Erythroblast (primary cell): ENCODE data around the gene SPEF2.
A peak's percentile ranks its signal among the peaks of the same experiment; 100 is the strongest.

ENCODE experiments used
- DNase-seq, 2 experiments: peaks; one replicate each; lab custom pipeline; 2025; lab: John Stamatoyannopoulos, UW
- GATA1 ChIP-seq: IDR thresholded peaks from 2 replicates; pipeline ENCODE4 v1.6.1; 2011; ENCODE audit warnings: low read depth, mild to moderate bottlenecking, control low read depth, low read length, moderate library complexity
- POLR2A ChIP-seq: IDR thresholded peaks from 2 replicates; pipeline ENCODE4 v1.6.1; 2011; ENCODE audit warnings: mild to moderate bottlenecking, low read length

Gene SPEF2

DNA sequence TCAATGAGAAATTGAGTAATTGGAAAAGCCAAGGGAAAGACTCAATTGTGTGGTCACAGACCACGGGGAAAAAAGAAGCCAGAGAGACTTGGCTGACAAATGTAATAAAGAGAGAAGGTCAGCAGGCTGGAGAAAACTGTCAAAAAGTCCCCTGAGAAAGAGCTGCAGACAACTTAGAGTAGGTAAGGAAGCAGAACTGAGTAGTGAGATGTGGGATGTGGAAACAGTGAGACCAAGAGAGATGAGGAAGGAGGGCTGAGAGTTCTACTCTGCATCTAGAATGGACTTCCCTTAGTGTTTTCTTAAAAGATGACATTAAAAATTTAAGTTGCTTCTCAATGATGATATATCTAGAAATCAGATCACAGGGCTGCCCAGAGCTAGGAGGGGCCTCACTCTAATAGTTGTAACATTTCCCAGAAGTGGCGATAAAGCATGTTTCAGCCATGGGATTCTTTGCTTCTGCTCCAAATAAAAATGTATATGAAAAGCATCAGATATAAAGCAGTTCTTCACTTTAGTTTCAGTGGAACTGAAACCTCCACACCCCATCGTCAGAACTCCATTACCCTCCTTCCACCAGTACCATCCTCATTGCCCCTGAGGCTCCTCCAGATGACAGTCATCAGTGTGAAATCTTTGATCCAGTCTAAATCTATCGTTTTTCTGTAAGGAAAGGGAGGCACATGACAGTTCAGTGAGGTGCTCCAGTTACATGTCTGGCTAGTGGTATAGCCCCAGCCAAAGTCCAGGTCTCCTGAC is 80.6 kb downstream of the SPEF2 start:
- no peak for TF ChIP-seq POLR2A
- no peak for TF ChIP-seq GATA1
- DNase-seq, result no peak

DNA sequence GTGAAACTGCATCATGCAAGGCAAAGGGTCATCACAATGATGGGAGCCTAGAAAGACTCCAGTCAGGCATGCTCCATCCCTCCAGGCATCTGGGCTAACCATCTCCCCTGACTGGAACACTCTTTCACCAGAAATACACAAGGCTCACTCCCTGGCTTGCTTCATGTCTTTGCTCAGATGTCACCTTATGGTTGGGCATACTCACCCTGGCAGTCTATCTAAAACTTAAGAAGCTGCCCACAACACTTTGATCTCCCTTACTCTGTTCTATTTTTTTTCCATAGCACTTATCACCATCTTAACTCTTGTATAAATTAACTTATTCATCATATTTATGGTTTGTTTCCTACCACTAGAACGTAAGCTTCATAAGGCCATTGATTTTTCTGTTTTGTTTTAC is 90.0 kb downstream of the SPEF2 start:
- DNase-seq, result no peak

DNA sequence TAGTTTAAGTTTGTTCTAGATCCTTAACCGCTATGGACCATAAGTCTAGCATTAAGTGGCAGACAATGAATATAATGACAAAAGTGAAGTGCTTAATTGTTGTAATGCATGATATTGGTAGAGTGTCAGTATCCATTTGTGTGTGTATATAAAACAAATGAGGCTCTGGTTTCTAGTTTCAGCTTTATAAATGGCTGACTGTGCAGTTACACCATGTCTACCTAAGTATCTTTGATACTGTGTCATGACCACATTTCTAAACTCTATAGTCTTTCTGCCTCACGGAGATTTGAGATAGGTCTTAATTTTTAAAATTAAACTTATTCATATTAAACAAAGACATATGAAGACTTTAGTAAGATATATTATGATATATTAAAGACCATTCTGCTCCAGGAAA is 92.0 kb downstream of the SPEF2 start:
- TF ChIP-seq POLR2A (no peak), GATA1 (no peak)

More for the DNA sequence above, 90.0 kb downstream of the SPEF2 start:
- no peak for TF ChIP-seq POLR2A

DNA sequence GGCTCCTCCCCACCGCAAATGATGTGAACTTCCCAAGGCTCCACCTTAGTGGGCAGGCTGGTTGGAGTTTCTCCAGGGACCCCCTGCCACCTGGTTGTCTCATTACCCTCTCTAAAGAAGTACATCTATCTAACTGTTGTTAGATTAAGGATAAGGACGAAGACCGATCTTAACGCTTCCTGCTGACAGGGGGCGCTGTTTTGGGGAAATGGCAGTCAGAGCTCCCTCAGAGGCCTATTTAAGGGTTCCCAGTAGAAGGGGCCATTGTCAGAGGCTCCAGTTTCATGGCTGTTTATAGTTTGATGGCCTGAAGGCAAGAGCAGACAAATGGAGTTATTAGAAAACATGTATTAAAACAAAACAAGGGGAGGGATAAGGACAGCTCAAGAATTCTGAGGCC is 100.1 kb downstream of the SPEF2 start:
- TF ChIP-seq GATA1 (no peak), POLR2A (no peak)
- DNase-seq, result peak in 1 of 2 experiments; percentile 13

More for the DNA sequence above, 92.0 kb downstream of the SPEF2 start:
- no peak for DNase-seq

DNA sequence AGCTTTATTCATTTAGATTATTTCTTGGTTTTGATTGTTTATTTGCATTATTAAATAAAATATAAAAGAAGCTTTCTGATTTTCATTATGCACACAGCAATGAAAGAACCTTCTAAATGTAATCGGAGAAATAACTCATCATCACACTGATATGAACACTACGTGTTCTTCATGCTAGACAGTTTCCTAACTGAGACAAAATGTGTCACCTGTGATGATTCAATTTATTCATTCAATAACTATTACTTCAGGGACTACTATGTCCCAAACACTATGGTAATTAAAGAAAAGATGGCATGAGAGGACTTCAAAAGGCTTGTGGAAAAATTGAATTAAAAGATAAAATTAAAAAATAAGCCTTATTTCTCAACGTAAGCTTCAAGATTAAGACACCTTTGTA is 118.1 kb downstream of the SPEF2 start:
- DNase-seq, result no peak
- TF ChIP-seq POLR2A (no peak), GATA1 (no peak)

DNA sequence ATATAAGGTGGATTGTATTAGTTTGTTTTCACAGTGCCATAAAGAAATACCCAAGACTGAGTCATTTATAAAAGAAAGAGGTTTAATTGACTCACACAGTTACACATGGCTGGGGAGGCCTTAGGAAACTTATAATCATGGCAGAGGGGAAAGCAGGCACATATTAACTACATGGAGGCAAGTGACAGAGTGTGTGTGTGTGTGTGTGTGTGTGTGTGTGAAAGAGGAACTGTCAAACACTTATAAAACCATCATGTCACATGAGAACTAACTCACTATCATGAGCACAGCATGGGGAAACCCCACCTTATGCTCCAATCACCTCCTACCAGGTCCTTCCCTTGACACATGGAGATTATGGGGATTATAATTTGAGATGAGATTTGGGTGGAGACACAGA is 118.6 kb downstream of the SPEF2 start:
- TF ChIP-seq POLR2A (no peak), GATA1 (no peak)
- no peak for DNase-seq

DNA sequence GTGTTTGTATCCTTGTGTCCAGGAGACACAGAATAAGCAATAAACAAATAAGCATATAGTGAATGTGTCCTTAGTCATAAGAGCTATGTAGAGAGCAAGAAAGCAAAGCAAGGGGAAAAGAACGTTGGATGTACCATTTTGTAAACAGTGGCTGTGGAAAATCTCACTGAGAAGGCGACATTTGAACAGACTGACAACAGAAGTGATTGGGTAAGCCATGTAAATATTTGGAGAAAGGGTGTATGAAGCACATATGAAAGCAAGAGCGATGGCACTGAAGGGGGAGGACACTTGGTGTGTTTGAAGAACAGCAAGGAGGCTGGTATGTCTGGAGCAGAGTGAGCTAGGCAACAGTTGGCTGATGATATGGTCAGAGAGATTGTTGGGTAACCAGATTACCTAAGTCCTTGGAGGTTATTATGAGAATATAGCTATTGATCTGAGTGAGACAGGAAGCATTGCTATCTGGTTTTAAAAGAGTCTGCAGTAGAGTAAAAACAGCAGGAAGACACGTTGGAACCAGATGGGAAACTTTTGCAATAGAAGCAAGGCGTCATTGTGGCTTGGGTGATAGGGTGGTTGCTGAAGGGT is 123.6 kb downstream of the SPEF2 start:
- TF ChIP-seq GATA1 (no peak), POLR2A (no peak)
- no peak for DNase-seq

DNA sequence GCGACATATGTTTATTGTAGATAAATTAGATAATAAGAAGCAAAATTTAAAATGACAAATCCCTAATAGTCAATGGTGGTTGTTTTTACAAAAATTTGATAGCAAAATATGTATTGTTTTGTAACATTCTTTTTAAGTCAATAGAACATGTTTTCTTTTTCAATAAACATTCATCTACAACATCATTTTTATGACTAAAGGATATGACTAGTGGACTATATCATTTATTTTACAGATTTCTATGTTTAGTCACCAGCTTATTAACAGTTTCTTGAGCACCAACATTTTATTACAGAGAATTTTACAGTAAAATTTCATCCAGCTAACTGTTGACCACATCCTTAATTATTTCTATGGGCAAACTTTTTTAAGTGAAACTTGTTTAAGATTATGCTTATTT is 124.3 kb downstream of the SPEF2 start:
- TF ChIP-seq GATA1, result no peak
- no peak for TF ChIP-seq POLR2A
- no peak for DNase-seq

DNA sequence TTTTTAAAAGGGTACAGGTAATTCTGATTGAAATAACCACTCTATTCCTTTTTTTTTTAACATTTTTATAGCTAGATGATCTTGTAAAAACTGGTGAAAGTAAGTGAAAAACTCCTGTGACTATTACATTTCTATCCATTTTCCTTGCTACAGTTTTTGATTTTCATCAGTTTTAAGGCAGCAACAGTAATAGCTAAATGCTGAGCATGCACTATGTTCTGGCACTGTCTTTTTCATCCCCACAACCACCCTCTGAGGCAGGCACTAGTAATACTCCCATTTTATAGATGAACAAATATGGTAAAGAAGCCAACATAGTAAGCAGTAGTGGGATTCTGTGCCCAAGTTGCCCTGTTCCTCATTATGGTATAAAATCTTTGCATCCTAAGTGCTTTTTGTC is 126.0 kb downstream of the SPEF2 start:
- TF ChIP-seq POLR2A (no peak), GATA1 (no peak)
- no peak for DNase-seq

DNA sequence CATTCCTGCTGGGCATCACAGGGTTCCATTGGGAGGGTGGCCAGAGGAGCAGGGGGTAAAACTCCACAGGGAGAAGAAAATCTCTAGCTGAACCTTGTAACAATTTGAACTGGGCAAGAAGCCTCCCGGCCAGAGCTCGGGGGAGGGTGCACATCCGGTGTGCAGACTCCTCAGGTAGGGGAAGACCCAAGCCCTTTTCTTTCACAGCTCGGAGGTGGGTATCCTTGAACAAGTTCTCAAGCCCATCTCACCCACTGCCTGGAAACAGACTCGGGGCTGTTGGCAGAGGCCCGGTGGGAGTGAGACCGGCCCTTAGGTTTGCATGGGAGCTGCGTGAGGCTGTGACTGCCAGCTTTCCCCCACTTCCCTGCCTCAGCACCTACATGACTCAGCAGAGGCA is 127.5 kb downstream of the SPEF2 start:
- no peak for TF ChIP-seq GATA1
- TF ChIP-seq POLR2A, result no peak
- no peak for DNase-seq

DNA sequence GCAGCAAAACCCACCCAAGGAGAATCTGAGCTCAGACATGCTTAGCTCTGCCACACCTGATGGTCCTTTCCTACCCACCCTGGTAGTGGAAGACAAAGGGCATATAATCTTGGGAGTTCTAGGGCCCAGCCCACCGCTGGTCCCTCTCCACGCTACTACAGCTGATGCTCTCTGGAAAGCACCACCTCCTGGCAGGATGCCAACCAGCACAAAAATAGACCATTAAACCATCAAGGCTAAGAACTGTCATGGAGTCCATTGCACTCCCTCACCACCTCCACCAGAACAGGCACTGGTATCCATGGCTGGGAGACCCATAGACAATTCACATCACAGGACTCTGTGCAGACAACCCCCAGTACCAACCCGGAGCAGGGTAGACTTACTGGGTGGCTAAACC is 128.0 kb downstream of the SPEF2 start:
- TF ChIP-seq GATA1, result no peak
- no peak for TF ChIP-seq POLR2A

DNA sequence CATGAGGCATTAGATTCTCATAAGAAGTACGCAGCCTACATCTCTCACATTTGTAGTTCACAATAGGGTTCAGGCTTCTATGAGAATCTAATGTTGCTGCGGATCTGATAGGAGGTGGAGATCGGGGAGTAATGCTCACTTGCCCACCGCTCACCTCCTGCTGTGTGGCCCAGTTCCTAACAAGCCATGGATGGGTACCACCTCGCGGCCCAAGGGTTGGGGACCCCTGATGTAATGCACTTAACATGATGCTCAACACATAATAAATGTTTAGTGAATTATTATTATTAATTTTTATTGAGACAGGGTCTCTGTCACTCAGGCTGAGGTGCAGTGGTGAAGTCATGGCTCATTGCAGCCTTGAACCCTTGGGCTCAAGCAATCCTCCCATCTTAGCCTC is 134.3 kb downstream of the SPEF2 start:
- no peak for TF ChIP-seq GATA1
- TF ChIP-seq POLR2A, result no peak

More for the DNA sequence above, 128.0 kb downstream of the SPEF2 start:
- no peak for DNase-seq

DNA sequence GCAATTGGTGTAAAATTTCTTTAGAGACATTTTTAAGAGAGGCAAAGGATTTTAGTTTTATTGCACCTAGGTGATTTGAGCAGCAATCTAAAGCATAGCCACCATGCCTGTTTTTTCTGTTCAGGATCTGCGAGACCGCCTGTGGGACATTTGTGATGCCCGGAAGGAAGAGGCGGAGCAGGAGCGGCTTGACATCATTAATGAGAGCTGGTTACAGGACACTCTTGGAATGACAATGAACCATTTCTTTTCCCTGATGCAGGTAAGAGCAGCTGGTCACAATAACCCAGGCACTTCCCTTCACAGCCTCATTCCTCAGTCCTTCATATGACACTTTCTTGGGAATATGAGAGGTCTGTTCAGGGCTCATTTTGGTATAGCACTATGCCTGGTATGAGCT is 135.8 kb downstream of the SPEF2 start:
- DNase-seq, result no peak
- no peak for TF ChIP-seq GATA1
- no peak for TF ChIP-seq POLR2A

More for the DNA sequence above, 134.3 kb downstream of the SPEF2 start:
- no peak for DNase-seq

DNA sequence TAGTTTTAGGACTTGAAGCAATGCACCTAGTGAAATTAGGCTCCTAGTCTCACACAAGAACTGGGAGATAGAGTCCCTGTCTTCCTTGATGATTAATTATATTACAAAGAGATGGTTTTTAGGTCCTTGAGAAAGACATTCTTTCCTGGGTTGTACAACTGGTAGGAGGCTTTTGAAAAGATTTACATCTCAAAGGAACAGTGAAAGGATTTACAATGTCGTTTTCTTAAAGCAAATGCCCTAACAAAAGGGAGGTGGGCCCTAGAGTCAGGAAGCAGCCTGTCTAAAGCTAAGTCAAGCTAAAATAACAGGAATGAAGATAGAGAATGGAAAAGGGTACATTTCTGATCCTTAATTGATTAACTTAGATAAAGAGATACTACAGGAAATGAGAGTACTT is 136.8 kb downstream of the SPEF2 start:
- TF ChIP-seq GATA1 (no peak), POLR2A (no peak)
- no peak for DNase-seq

DNA sequence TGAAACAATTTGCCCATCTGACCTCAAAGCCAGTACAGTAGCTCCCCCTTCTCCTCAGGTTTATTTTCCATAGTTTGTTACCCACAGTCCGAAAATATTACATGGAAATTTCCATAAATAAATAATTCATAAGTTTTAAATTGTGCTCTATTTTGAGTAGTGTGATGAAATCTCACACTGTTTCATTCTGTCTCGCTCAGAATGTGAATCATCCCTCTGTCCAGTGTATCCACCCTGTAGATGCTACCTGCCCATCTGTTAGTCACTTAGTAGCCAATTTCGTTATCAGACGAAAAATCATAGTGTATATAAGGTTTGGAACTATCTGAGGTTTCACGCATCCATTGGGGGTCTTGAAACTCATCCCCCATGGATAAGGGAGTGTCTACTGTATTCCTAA is 138.3 kb downstream of the SPEF2 start:
- DNase-seq, result no peak
- TF ChIP-seq GATA1 (no peak), POLR2A (no peak)
